ENCODE data around the gene HOXA4. TPM values are rescaled to one million over a fixed set of nuclear protein-coding genes. Genes with fewer than 3 reads are reported as not detected.

The HOXA4 gene
- total RNA-seq, 2 donors from 2014 or later: 0.78 to 1.6 TPM

- Histone ChIP-seq H3K36me3 (replicated peaks in 1 of 2; ENCODE audit: insufficient read depth in 1 of 2, low read depth in 2 of 2) (no peaks in the 10 kb centered on the region), H3K4me1 (peaks cover 14% of the 10 kb centered on the region), H3K9me3 (no peaks in the 10 kb centered on the region), H3K27me3 (peaks cover 0 to 45% of the 10 kb centered on the region in 2 donors), H3K27ac (peak overlapping the region; percentile 9 to 67 (median 57)), H3K4me3 (no peak overlapping the region)
- ATAC-seq: no peak
- WGBS, 2 donors: 20 to 22% methylated on average over 28 to 45 of the region's 47 CpGs
- intact Hi-C loops (cut with DNase I): no loop called here
- DNase-seq: no peak
- TF ChIP-seq CTCF (IDR thresholded peaks at IDR 0.05) (no peak), POLR2A (IDR thresholded peaks at IDR 0.05) (no peak)
Observed at GRCh38 chr7:27107391-27108381, 22.9 kb downstream of the HOXA4 start.

GRCh38 chr7:27106901-27107240 lies 23.7 kb downstream of the HOXA4 start:
- TF ChIP-seq CTCF (IDR thresholded peaks at IDR 0.05): no peak
- TF ChIP-seq POLR2A (IDR thresholded peaks at IDR 0.05): no peak
- Histone ChIP-seq H3K36me3 (replicated peaks in 1 of 2; ENCODE audit: insufficient read depth in 1 of 2, low read depth in 2 of 2) (no peaks in the 10 kb centered on the region), H3K4me3 (no peak overlapping the region), H3K27ac (peak overlapping the region in 3 of 4 donors; percentile 8 to 66 (median 59)), H3K27me3 (peaks cover 0 to 53% of the 10 kb centered on the region in 2 donors), H3K9me3 (no peaks in the 10 kb centered on the region), H3K4me1 (peaks cover 14% of the 10 kb centered on the region)
- WGBS, 2 donors: 16 to 19% methylated on average over 14 of the region's 14 CpGs
- intact Hi-C loops (cut with DNase I): no loop called here
- DNase-seq: no peak
- no peak for ATAC-seq

GRCh38 chr7:27106181-27106900 lies 24.2 kb downstream of the HOXA4 start:
- ATAC-seq: no peak
- peaks cover 14% of the 10 kb centered on the region for H3K4me1 ChIP-seq
- TF ChIP-seq CTCF (IDR thresholded peaks at IDR 0.05) (no peak), POLR2A (IDR thresholded peaks at IDR 0.05) (peak in 1 of 3 donors; percentile 15)

GRCh38 chr7:27105301-27106031 lies 25.1 kb downstream of the HOXA4 start:
- Histone ChIP-seq H3K9me3 (no peaks in the 10 kb centered on the region), H3K27ac (no peak overlapping the region), H3K36me3 (replicated peaks in 1 of 2; ENCODE audit: insufficient read depth in 1 of 2, low read depth in 2 of 2) (no peaks in the 10 kb centered on the region), H3K4me3 (no peak overlapping the region), H3K27me3 (peaks cover 0 to 63% of the 10 kb centered on the region in 2 donors), H3K4me1 (peaks cover 14% of the 10 kb centered on the region)
- DNase-seq (no peak), ATAC-seq (no peak)
- WGBS, 2 donors: 33 to 34% methylated on average over 13 of the region's 13 CpGs
- intact Hi-C loops (cut with DNase I): no loop called here
- no peak for TF ChIP-seq CTCF (IDR thresholded peaks at IDR 0.05)
- no peak for TF ChIP-seq POLR2A (IDR thresholded peaks at IDR 0.05)

More at GRCh38 chr7:27106181-27106900, 24.2 kb downstream of the HOXA4 start:
- H3K9me3 ChIP-seq: no peaks in the 10 kb centered on the region
- DNase-seq: peak in 1 of 4 donors; percentile 12
- peak overlapping the region; percentile 8 to 66 (median 34) for H3K27ac ChIP-seq
- no peak overlapping the region for H3K4me3 ChIP-seq
- H3K36me3 ChIP-seq (replicated peaks in 1 of 2; ENCODE audit: insufficient read depth in 1 of 2, low read depth in 2 of 2): no peaks in the 10 kb centered on the region
- intact Hi-C loops (cut with DNase I): no loop called here
- WGBS, 2 donors: 9 to 15% methylated on average over 29 to 38 of the region's 44 CpGs
- peaks cover 0 to 55% of the 10 kb centered on the region in 2 donors for H3K27me3 ChIP-seq

Data from body of pancreas (tissue), 4 donors.